Measurements from ENCODE around the gene RPTOR.

DNA sequence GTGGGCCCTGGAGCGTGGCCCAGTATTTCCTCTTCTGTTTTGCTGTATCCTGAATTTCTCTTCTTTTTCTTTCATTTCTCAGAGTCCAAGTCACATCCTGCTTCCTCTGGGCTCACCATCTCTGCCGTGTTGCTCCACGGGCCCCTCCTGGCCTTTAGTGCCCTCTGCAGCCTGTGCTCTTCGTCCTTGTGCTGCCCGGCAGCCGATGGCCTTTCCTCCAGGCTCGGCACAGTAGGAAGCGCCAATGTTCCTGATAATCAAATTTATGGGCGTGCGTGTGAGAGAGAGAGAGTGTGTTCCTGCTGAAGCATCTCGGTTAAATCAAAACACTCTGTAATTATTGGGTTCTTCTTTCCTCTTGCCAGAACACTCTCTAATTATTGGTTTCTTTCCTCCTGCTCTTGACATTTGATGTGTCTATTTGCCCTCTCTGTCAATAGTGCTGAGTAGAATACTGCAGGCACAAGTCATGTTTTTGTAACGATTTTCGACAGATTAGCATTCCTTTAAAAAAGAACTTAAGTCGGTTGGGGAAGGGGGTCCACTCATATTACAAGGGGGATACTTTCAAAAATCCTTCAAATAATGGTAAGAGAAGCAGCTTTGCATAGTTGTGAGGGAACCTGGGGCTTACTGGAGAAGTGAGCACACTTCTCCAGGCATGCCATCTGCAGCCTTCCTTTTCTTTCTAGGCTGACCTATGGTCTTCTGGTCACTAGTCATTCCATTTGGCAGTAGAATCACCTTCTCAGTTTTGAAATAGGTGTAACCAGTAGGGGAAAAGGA lies 126.6 kb downstream of the RPTOR start:
- TF ChIP-seq, protein P1, sequence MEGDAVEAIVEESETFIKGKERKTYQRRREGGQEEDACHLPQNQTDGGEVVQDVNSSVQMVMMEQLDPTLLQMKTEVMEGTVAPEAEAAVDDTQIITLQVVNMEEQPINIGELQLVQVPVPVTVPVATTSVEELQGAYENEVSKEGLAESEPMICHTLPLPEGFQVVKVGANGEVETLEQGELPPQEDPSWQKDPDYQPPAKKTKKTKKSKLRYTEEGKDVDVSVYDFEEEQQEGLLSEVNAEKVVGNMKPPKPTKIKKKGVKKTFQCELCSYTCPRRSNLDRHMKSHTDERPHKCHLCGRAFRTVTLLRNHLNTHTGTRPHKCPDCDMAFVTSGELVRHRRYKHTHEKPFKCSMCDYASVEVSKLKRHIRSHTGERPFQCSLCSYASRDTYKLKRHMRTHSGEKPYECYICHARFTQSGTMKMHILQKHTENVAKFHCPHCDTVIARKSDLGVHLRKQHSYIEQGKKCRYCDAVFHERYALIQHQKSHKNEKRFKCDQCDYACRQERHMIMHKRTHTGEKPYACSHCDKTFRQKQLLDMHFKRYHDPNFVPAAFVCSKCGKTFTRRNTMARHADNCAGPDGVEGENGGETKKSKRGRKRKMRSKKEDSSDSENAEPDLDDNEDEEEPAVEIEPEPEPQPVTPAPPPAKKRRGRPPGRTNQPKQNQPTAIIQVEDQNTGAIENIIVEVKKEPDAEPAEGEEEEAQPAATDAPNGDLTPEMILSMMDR (IDR thresholded peaks at IDR 0.05; ENCODE audit: low read depth, low read length) = no peak
- no peak for TF ChIP-seq EZH2phosphoT487 (IDR thresholded peaks at IDR 0.05; ENCODE audit: low read depth)
